GM19328 (cell line): ENCODE results near the gene AHR.

ENCODE experiments used
- ATAC-seq: cut with Tn5 transposase; IDR thresholded peaks from one replicate; pipeline ENCODE4 v1.9.1; 2021; ENCODE audit warnings: mild to moderate bottlenecking, moderate library complexity; ENCODE audit not compliant: unreplicated experiment

AHR gene

DNA sequence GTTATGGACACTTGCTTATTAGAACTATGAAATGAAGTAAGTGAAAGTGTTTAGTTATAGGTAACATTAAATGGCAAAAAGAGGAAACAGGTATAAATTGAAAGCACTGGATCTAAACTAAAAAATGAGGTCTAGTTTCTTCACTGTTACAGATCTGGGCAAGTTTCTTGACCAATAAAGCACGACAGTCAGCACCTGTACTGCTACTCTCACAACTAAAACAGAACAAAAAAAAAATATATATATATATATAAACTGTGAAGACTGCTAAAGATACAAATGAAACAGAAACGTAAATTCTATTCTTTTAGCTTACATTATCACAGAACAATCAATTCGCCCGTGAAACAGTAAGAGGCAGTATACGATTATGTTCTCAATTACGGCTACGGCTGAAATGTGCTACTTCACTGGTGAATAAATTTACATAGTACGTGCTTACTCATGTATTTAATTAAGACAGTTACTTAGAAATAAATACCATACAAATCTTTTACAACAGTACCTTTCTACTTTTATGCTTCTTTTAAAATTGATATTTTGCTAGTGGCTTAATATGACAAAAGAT is 4.2 kb downstream of the AHR start:
- ATAC-seq, result peak; percentile 20

DNA sequence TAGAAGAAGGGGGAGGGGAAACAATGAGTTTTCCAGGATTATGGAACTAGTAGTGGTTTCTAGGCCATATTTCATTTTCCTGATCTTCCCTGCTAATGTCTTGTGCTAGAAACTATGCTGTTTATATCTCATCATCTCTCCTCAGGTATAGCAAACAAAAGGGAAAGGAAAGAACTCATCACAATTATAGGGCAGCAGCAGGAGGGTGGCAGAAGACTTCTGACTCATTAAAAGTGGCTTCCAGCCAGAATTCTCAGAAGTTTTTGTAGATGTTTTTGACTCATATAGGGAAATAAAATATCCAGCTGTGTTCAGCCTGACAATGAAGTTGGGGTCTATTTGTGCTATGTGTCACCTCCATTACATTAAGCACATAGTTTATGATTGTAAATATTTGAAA is 6.5 kb downstream of the AHR start:
- ATAC-seq, result no peak

DNA sequence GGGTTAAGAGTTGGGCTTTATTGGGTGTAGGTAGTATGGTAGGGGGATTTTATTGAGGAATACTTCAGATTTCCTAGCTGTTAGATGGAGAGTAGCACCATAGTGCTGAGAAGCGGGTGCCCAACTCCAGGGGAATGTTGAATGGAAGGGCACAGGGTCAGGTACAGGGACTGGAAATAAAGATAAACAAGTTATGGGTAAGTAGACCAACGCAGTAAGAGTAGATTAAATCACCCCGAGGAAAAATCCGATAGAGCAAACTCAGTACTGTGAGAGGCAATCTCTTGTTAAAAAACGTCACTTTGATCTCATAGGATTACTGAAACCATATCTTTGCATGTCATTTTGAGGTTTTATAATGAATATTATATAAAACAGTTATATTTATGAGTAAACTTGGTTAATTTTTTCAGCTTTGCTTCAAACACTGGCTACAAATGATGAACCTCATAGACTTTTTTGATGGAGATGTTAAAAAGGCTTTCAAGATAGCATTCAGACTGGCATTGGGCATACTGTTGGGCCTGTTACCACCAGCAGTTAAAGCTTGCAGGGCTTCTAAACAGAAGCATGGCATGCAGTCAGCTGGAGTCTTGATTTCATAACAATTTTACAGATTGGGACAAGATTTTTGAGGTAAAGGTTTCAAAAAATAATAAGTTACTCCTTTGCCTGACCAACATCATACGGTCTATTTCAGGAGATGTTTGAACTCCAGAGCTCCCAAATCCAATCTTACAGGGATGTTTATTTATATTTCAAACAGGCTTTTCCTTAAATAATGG is 7.1 kb downstream of the AHR start:
- no peak for ATAC-seq

DNA sequence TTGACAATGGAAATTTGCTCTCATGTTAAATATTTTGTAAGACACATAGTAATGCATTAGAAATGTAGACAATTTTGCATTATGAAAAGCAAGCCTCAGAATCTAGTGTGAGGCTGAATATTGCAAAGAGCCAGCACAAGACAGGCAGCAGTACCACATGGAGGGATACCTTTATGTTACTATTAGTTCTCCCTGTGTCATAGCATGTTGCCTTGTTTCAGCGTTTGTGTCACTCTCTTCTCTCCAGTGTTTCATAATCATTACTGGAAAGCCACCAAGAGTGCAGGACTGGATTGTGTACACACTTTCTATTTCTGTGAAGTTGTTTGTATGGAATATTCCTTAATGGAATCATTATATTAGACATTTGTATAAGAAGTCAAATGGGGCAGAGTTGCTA is 8.5 kb downstream of the AHR start:
- no peak for ATAC-seq

DNA sequence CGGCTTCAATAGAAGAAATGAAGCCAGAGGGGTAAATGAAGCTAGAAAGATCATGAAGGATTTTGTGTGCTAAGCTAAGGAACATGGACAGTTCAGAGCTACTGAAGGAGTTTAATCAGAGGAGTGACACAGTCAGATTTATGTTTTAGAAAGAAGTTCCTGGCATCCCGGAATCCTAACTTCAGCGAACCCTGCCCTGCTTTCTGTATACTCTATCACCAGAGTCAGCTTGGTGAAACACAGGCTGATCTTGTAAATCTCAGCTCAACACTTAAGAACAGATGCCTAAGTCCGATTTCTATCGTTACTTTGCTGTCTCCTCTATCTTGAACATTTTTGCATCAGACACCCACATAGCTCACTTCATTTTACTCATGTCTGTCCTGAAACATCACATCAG is 9.1 kb downstream of the AHR start:
- ATAC-seq, result no peak

DNA sequence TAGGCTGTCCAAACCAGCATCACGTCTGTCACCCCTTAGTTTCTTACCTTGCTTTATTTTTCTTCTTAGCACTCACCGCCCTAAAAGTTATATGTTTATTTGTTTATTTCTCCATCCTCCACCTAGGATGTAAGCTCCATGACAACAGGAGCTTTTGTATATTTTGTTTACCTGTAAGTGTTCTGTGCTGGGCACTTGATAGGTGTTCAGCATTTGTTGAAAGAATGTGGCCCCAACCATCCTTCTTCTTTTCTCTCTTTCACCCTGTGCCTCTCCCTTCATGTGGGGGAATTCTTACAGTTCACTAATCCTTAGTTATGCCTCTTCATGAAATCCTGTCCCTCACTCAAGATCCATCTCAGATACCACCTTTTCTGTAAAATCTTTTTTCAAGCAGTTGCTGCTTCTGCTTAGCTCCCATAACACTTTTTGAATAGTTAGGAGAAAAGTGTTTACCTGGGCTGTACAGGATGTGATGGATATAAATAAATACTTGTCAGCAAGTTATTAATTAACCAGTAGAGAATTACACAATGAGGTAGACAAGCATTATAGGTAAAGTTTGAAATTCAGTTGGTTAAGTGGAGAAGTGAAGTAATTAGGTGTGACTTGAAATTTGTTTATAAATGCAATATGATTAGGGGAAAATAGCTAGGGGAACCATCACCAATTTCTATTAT is 9.7 kb downstream of the AHR start:
- ATAC-seq, result no peak

DNA sequence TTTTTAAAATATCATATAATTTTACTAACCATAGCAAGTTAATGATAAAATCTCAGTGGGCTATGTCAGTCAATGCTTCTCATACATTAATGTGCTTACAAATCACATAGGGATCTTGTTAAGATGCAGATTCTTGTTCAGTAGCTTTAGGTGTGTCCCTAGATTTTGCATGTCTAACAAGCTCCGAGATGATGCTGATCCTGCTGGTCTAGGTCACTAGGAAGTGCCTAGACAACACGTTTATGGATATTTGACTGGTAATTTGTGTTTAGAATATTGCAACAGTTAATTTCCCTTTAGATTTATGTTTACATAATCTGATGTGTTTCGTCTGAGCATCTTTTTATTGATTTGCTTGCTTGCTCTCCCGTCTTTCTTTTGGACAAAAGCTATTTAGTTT is 12.7 kb downstream of the AHR start:
- ATAC-seq, result no peak

DNA sequence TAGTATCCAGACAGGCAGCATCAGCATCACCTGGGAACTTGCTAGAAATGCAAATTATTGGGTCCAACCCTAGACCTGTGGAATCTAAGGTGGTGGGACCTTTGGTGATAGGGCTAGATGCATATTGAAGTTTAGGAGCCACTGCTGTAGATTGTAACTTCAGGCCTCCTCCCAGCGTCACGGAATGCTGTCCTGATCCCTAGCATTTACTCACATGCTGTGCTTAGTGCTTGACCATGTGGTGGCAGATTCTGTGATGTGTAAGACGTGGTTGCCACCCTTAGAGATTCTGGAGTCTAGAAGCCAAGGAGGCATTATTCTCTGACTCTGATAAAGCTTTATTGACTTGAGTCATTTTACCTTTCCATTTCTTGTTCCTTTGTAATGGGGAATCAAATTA is 13.5 kb downstream of the AHR start:
- no peak for ATAC-seq

DNA sequence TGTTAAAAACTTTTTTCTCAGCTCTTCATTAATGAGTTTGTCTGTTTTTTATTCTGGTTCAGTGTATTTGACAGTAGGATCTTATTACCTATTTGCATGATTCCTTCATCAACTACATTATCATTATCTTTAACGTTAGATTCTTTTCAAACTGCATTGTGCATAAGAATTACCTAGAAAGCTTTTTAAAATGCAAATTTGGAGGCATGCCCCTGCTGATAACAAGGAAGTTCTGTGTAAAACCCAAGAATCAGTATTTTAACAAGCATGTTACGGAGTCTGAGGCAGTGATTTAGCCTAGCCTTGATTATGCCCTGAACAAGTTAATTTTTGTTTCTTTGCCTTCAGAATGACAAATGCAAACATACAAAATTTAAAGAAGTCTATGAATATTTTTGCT is 14.2 kb downstream of the AHR start:
- no peak for ATAC-seq

DNA sequence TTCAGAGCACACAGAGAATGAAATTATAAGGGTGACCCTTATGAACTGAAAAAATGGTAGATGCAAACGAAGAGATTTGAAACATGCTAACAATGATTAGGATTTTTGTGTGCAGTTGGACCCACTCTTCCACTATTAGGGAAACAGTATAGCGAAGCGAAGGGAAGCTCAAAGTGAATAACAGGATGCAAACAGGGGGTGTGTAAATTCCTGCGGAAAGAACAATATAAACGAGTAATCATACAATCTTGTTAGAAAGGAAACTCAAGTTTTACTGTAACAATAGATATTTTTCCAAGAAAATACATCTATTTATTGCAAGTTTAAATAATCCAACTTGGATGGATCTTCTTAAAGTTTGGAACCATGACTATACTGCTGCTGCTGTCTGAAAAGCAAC is 14.7 kb downstream of the AHR start:
- ATAC-seq, result no peak

DNA sequence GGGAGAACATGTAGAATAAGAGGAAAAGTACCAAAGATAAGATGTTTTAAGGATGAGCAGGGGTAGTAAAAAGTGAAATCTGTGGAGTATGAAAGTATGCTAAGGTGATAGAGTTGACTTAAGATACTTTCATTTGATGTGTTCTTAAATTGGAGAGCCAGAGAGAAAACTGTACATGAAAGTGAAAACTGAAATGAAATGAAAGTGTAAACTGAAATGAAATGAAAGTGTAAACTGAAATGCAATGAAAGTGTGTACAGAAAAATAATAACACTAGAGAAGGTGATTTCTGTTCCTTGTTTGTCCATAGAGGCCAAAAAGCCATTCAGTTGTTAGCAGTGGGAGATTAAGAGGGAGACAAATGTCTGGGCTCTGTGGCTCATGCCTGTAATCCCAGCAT is 17.5 kb downstream of the AHR start:
- no peak for ATAC-seq

DNA sequence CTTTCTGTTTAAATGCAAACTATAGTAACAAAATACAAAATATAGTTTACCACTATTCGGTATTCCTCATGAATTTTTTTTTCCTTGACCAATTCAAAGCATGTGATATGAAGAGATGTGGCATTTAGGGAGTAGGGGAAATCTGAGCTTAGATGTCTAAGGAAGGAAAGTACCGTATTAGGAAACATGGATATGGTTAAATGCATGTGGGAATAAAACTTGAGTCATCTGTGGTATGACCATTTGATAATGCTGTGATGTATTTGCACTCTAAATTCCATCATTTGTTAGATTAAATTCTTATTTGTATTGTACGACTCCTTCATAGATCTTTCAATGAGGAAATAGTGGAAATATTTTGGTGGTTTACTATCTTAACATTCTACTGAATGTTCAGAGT is 19.7 kb downstream of the AHR start:
- ATAC-seq, result no peak

DNA sequence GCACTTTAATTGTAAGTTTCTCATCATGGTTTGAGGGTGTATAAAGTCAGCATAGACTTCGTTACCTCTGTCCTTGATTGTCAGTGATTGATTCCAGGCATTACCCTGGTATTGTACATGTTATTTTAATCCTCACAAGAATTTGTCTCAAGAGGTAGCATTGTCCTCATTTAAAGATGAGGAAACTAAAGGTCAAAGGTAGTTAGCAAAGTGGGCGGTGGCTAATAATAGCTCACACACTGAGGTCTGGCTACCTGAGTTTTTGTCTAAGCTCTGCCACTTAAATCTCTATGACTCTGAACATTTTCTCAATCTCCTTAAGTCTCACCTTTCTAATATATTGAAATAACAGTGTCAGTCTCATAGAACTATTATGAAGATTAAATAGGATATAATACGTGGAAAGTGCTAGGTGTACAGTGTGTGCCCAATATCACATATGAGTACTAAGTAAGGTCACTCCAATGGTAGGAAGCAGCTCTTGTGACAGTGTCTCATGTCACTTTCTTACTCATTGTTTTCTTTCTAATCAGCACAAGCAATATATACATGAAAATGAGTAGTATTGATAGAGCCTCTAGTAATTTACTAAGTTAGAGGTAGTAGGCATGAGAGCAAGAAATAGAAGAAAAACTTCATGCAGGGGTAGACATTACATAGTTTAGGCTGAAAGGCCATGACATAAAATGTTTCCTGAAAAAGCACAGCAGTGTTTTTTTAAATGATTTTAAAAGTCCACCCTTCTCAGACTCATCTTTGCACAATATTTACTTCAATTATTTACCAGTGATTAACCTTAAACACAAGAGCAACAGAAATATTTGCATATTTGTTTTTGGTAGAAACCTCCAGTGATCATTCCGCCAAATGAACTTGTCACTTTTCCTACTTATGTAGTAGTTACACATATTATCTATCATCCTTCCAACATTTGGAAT is 21.0 kb downstream of the AHR start:
- ATAC-seq, result no peak

DNA sequence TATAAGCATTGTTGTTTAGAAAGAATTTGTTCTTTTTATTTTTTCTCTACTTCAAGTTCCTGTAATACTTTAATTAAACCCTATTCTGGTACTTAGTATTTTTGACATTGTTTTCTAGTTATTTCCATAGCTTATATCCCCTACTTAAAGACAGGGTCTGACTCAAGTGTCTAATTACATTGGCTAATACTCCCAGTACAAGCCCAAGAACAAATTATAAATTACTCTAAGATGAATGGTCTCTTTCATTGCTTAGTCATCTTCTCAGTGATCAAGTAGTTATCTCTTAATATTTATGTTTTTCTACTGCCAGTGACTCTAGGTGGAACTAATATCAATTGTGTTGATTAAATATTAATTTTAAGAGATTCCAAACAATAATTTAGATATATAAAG is 21.6 kb downstream of the AHR start:
- ATAC-seq, result no peak

DNA sequence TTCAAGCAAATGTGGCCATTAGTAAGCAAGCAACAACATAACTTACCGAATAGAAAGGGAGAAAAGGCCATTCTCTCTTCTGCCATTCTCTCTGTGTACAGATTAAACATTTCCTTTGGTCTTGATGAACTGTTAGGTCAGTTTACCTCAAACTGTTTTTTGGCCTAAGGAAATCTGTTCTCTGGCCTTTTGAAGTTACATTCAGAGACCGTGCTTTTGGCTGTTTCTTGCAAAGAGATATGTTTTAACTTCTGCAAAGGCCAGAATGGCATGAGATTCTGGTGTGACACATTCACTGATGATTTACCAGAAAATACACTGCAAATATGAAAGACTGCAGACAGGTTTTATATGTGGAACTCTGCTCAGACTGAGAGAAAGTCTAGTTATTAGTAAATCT is 22.2 kb downstream of the AHR start:
- ATAC-seq, result no peak

DNA sequence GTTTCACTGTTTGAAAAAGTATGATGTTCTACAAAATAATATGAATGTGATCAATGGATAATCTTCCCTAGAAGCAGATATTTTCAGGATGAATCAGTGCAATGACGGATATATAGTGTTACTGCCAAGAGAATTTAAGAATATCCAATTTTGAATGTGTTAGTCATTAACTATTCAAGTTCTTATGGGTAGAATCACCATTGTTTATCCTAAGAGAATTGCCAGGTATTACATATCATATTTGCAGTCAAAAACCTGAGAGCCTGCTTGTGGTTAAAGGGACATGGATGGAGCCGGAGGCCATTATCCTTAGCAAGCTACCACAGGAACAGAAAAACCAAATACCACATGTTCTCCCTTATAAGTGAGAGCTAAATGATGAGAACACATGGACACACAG is 26.9 kb downstream of the AHR start:
- ATAC-seq, result no peak

DNA sequence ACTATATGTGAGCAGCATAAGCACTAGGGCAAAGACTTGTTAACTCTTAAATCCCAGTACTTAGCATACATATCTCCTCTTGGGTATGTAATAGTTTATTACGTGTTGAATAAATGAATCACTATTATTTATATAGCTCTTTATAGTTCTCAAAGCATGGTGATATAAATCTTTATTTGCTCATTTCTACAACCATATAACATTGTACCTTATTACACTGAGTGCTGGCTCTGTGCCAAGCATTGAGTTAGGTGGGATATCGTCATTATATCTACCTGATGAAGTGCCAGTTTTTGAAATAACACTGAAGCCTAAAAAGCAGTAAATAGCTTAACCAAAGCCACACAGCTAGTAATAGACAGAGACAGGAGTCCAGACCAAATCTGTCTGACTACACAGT is 27.9 kb downstream of the AHR start:
- ATAC-seq, result no peak

DNA sequence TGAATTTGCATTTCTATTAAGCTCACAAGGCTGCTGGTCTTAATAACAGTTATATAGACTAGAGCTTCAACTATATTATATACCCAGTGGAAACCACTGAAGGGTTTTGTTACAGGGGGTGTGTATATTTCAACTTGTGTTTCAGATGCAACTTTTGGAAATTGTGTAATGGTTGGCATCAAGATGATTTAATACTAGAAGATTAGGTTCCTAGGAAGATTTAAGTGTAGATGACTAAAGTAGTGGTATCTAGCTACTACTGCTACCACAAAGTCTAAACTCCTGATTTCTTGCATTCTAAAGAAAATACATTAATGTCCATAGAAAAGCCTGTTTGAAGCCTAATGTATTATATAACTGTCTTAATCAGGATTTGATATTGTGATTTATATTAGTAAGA is 30.2 kb downstream of the AHR start:
- no peak for ATAC-seq

DNA sequence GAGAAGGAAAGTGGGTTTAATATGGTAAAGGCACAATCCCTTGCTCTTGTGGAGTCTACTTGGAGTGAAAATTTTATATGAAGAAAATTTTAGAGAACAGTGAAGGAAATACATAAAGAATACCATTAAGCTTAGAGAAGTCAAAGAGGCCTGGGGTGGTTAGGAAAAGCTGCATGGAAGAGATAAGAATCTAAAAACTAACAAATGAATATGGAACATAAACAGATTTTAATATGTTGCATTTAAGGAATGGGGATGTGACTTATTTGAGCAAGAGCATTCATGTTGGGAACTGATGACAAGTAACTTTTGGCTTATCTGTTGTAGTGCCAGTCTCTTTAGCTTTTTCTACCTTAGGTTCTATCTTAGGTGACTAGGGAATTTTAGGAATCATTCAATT is 31.0 kb downstream of the AHR start:
- ATAC-seq, result no peak

DNA sequence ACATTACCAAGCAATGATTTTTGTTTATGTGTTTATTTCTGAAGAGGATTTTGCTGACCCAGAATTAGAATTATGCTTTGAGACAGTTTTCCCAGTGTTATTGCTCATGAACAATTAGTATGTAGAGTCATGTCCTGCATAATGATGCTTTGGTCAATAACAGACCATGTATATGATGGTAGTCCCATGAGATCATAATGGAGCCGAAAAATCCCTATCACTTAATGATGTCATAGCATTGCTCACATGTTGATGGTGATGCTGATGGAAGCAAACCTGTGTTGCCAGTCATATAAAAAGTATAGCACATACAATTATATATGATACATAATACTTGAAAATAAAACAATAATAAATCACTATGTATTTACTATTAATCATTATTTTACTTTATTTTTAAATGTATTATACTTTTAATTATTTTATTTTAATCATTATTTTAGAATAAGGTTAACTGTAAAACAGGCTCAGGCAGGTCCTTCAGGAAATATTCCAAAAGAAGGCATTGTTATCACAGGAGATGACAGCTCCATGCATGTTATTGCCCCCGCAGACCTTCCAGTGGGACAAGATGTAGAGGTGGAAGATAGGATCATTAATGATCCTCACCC is 33.5 kb downstream of the AHR start:
- no peak for ATAC-seq

DNA sequence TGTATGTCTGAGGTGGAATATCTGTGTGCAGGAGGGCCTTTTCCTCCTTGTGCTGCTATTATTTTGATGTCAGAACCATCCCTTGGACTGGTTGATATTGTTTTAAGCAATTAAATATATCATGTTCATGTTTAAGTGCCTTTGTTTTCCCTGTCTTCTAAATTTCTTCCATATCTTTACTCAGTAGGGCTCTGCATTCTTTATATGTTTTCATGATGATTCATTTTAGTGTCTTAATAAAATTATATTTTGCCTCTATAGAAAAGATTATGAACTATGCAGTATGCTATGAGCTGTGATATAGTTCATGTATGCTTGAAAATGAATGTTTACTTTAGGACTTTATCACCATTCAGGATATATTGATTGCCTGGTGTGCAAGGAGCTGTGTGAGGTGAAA is 34.8 kb downstream of the AHR start:
- ATAC-seq, result no peak
